ENCODE measurements around the gene SYNPO2.

Gene SYNPO2

DNA sequence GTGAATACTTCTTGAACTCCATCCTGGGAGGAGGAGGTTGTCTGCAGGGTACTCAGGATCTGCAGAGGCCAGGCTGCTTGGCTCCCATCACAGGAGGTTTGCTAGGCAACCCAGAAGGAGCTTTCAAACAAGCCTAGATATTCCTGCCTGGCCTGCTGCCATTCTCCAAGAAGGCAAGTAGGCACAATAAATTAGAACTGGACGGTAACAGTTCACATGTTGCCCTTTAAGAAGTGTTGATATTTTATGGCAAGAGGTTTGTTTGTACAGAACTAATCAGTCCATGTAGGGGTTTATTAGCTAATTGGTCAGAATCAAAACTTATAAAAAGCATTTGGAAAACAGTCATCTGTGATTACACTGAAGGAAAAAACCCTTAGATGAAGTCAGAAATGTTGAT lies 39.3 kb downstream of the SYNPO2 start:
- Histone ChIP-seq H3K9me2 (replicated peaks; ENCODE audit: insufficient read depth, low read length) (no peaks in the 10 kb centered on the region), H2AFZ (ENCODE audit: low read depth, low read length, severe bottlenecking) (no peak overlapping the region), H3K9ac (ENCODE audit: low read length) (no peak overlapping the region), H3K36me3 (ENCODE audit: low read length) (no peaks in the 10 kb centered on the region), H3K27ac (ENCODE audit: low read depth, low read length) (no peak overlapping the region), H3F3A (ENCODE audit: insufficient read depth) (no peaks in the 10 kb centered on the region), H3K4me2 (ENCODE audit: low read depth, low read length, poor library complexity, severe bottlenecking) (no peak overlapping the region), H4K20me1 (ENCODE audit: low read depth, low read length) (no peaks in the 10 kb centered on the region), H3K79me2 (ENCODE audit: insufficient read depth, low read length) (no peaks in the 10 kb centered on the region), H3K4me3 (ENCODE audit: insufficient read depth, low read length, poor library complexity, severe bottlenecking) (no peak overlapping the region), H3K9me3 (ENCODE audit: insufficient read depth, low read length) (no peaks in the 10 kb centered on the region), H3K27me3 (ENCODE audit: low read length) (no peaks in the 10 kb centered on the region)
- no peak for TF ChIP-seq CTCF (IDR thresholded peaks at IDR 0.05; ENCODE audit: insufficient read depth, low read length, poor library complexity, severe bottlenecking)
- no peak for TF ChIP-seq EZH2phosphoT487 (conservative IDR thresholded peaks at IDR 0.05; ENCODE audit: low read length)

DNA sequence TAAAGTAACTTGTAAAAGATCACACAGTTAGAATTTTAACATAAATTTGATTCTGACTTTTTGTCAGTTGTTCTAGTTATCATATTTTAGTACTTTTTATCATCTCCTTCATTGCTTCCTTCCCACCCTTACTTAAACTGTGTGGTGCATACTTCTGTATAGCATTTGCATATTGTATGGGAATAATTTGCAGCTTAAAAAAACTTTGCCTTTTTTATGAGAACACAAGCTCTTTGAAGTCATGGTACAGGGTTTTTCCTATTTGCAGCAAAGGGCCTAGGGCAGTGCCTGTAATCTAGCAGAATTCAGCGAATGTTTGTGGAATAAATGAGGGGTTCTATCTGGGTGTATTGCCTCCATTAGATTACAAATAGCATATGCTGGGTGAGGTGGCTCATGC lies 41.6 kb downstream of the SYNPO2 start:
- Histone ChIP-seq H3K4me3 (ENCODE audit: insufficient read depth, low read length, poor library complexity, severe bottlenecking) (no peak overlapping the region), H3K27ac (ENCODE audit: low read depth, low read length) (no peak overlapping the region), H4K20me1 (ENCODE audit: low read depth, low read length) (no peaks in the 10 kb centered on the region), H2AFZ (ENCODE audit: low read depth, low read length, severe bottlenecking) (no peak overlapping the region), H3K27me3 (ENCODE audit: low read length) (no peaks in the 10 kb centered on the region), H3K9me3 (ENCODE audit: insufficient read depth, low read length) (no peaks in the 10 kb centered on the region), H3K9ac (ENCODE audit: low read length) (no peak overlapping the region), H3K36me3 (ENCODE audit: low read length) (no peaks in the 10 kb centered on the region), H3K4me2 (ENCODE audit: low read depth, low read length, poor library complexity, severe bottlenecking) (no peak overlapping the region), H3K79me2 (ENCODE audit: insufficient read depth, low read length) (no peaks in the 10 kb centered on the region), H3K9me2 (replicated peaks; ENCODE audit: insufficient read depth, low read length) (no peaks in the 10 kb centered on the region), H3F3A (ENCODE audit: insufficient read depth) (no peaks in the 10 kb centered on the region)
- TF ChIP-seq EZH2phosphoT487 (conservative IDR thresholded peaks at IDR 0.05; ENCODE audit: low read length) (no peak), CTCF (IDR thresholded peaks at IDR 0.05; ENCODE audit: insufficient read depth, low read length, poor library complexity, severe bottlenecking) (no peak)

- no peaks in the 10 kb centered on the region for H3K36me3 ChIP-seq (ENCODE audit: low read length)
- H3K27me3 ChIP-seq (ENCODE audit: low read length) = no peaks in the 10 kb centered on the region
- H2AFZ ChIP-seq (ENCODE audit: low read depth, low read length, severe bottlenecking) = no peak overlapping the region
- no peaks in the 10 kb centered on the region for H3K79me2 ChIP-seq (ENCODE audit: insufficient read depth, low read length)
- H4K20me1 ChIP-seq (ENCODE audit: low read depth, low read length) = no peaks in the 10 kb centered on the region
- no peak overlapping the region for H3K4me2 ChIP-seq (ENCODE audit: low read depth, low read length, poor library complexity, severe bottlenecking)
- no peak for TF ChIP-seq CTCF (IDR thresholded peaks at IDR 0.05; ENCODE audit: insufficient read depth, low read length, poor library complexity, severe bottlenecking)
- no peak for TF ChIP-seq EZH2phosphoT487 (conservative IDR thresholded peaks at IDR 0.05; ENCODE audit: low read length)
- no peak overlapping the region for H3K27ac ChIP-seq (ENCODE audit: low read depth, low read length)
- H3K4me3 ChIP-seq (ENCODE audit: insufficient read depth, low read length, poor library complexity, severe bottlenecking) = no peak overlapping the region
- no peaks in the 10 kb centered on the region for H3F3A ChIP-seq (ENCODE audit: insufficient read depth)
- H3K9me2 ChIP-seq (replicated peaks; ENCODE audit: insufficient read depth, low read length) = no peaks in the 10 kb centered on the region
- no peak overlapping the region for H3K9ac ChIP-seq (ENCODE audit: low read length)
- H3K9me3 ChIP-seq (ENCODE audit: insufficient read depth, low read length) = no peaks in the 10 kb centered on the region
Observed at GRCh38 chr4:118931786-118932185, 43.1 kb downstream of the SYNPO2 start.

GRCh38 chr4:118935819-118936218 lies 47.2 kb downstream of the SYNPO2 start:
- Histone ChIP-seq H2AFZ (ENCODE audit: low read depth, low read length, severe bottlenecking) (no peak overlapping the region), H3K9me3 (ENCODE audit: insufficient read depth, low read length) (no peaks in the 10 kb centered on the region), H3K27me3 (ENCODE audit: low read length) (no peaks in the 10 kb centered on the region), H3F3A (ENCODE audit: insufficient read depth) (no peaks in the 10 kb centered on the region), H3K27ac (ENCODE audit: low read depth, low read length) (no peak overlapping the region), H3K9me2 (replicated peaks; ENCODE audit: insufficient read depth, low read length) (no peaks in the 10 kb centered on the region), H4K20me1 (ENCODE audit: low read depth, low read length) (no peaks in the 10 kb centered on the region), H3K79me2 (ENCODE audit: insufficient read depth, low read length) (no peaks in the 10 kb centered on the region), H3K9ac (ENCODE audit: low read length) (no peak overlapping the region), H3K4me2 (ENCODE audit: low read depth, low read length, poor library complexity, severe bottlenecking) (no peak overlapping the region), H3K36me3 (ENCODE audit: low read length) (no peaks in the 10 kb centered on the region), H3K4me3 (ENCODE audit: insufficient read depth, low read length, poor library complexity, severe bottlenecking) (no peak overlapping the region)
- TF ChIP-seq EZH2phosphoT487 (conservative IDR thresholded peaks at IDR 0.05; ENCODE audit: low read length) = no peak
- TF ChIP-seq CTCF (IDR thresholded peaks at IDR 0.05; ENCODE audit: insufficient read depth, low read length, poor library complexity, severe bottlenecking) = no peak
